Measurements from ENCODE around the gene GRM1.

The GRM1 gene

GRCh38 chr6:146311079-146311478 lies 282.2 kb downstream of the GRM1 start:
- no peaks in the 10 kb centered on the region for H3K9me2 ChIP-seq (replicated peaks; ENCODE audit: low read depth, low read length)
- TF ChIP-seq EZH2phosphoT487 (IDR thresholded peaks at IDR 0.05; ENCODE audit: borderline replicate concordance) (no peak), CTCF (conservative IDR thresholded peaks at IDR 0.05; ENCODE audit: low read length) (no peak)
- no peaks in the 10 kb centered on the region for H3K4me1 ChIP-seq (ENCODE audit: insufficient read depth, low read length, poor library complexity, severe bottlenecking)
- H3K36me3 ChIP-seq (ENCODE audit: insufficient read depth, low read length), result no peaks in the 10 kb centered on the region
- no peaks in the 10 kb centered on the region for H3K79me2 ChIP-seq (ENCODE audit: insufficient read depth, low read length)
- no peak overlapping the region for H3K9ac ChIP-seq (ENCODE audit: low read depth, low read length, poor library complexity, severe bottlenecking)
- no peaks in the 10 kb centered on the region for H3K27me3 ChIP-seq (ENCODE audit: insufficient read depth, low read length, poor library complexity, severe bottlenecking)
- no peaks in the 10 kb centered on the region for H4K20me1 ChIP-seq (ENCODE audit: insufficient read depth, low read length, poor library complexity, severe bottlenecking)
- no peaks in the 10 kb centered on the region for H3K9me3 ChIP-seq (ENCODE audit: insufficient read depth, low read depth, low read length)
- H3K4me2 ChIP-seq (ENCODE audit: low read depth, low read length, poor library complexity, severe bottlenecking), result no peak overlapping the region
- H2AFZ ChIP-seq (ENCODE audit: low read length), result no peak overlapping the region
- no peaks in the 10 kb centered on the region for H3F3A ChIP-seq (ENCODE audit: low read depth)
- no peak overlapping the region for H3K4me3 ChIP-seq (ENCODE audit: low read length, poor library complexity, severe bottlenecking)

- Histone ChIP-seq H3K27me3 (ENCODE audit: insufficient read depth, low read length, poor library complexity, severe bottlenecking) (no peaks in the 10 kb centered on the region), H3K36me3 (ENCODE audit: insufficient read depth, low read length) (no peaks in the 10 kb centered on the region), H3K4me3 (ENCODE audit: low read length, poor library complexity, severe bottlenecking) (no peak overlapping the region), H3K9ac (ENCODE audit: low read depth, low read length, poor library complexity, severe bottlenecking) (no peak overlapping the region), H3K79me2 (ENCODE audit: insufficient read depth, low read length) (no peaks in the 10 kb centered on the region), H3K4me1 (ENCODE audit: insufficient read depth, low read length, poor library complexity, severe bottlenecking) (no peaks in the 10 kb centered on the region), H3K9me2 (replicated peaks; ENCODE audit: low read depth, low read length) (no peaks in the 10 kb centered on the region), H3F3A (ENCODE audit: low read depth) (no peaks in the 10 kb centered on the region), H4K20me1 (ENCODE audit: insufficient read depth, low read length, poor library complexity, severe bottlenecking) (no peaks in the 10 kb centered on the region), H3K9me3 (ENCODE audit: insufficient read depth, low read depth, low read length) (no peaks in the 10 kb centered on the region), H3K4me2 (ENCODE audit: low read depth, low read length, poor library complexity, severe bottlenecking) (no peak overlapping the region), H2AFZ (ENCODE audit: low read length) (no peak overlapping the region)
- TF ChIP-seq EZH2phosphoT487 (IDR thresholded peaks at IDR 0.05; ENCODE audit: borderline replicate concordance) (no peak), CTCF (conservative IDR thresholded peaks at IDR 0.05; ENCODE audit: low read length) (no peak)
These were observed 283.7 kb downstream of the GRM1 start for GRCh38 chr6:146312608-146313007.

GRCh38 chr6:146315381-146316174 lies 286.7 kb downstream of the GRM1 start:
- no peak overlapping the region for H3K4me2 ChIP-seq (ENCODE audit: low read depth, low read length, poor library complexity, severe bottlenecking)
- no peaks in the 10 kb centered on the region for H4K20me1 ChIP-seq (ENCODE audit: insufficient read depth, low read length, poor library complexity, severe bottlenecking)
- H3F3A ChIP-seq (ENCODE audit: low read depth), result no peaks in the 10 kb centered on the region
- no peaks in the 10 kb centered on the region for H3K27me3 ChIP-seq (ENCODE audit: insufficient read depth, low read length, poor library complexity, severe bottlenecking)
- H3K79me2 ChIP-seq (ENCODE audit: insufficient read depth, low read length), result no peaks in the 10 kb centered on the region
- H3K4me3 ChIP-seq (ENCODE audit: low read length, poor library complexity, severe bottlenecking), result no peak overlapping the region
- no peaks in the 10 kb centered on the region for H3K4me1 ChIP-seq (ENCODE audit: insufficient read depth, low read length, poor library complexity, severe bottlenecking)
- no peak overlapping the region for H2AFZ ChIP-seq (ENCODE audit: low read length)
- TF ChIP-seq CTCF (conservative IDR thresholded peaks at IDR 0.05; ENCODE audit: low read length), result no peak
- no peak for TF ChIP-seq EZH2phosphoT487 (IDR thresholded peaks at IDR 0.05; ENCODE audit: borderline replicate concordance)
- no peaks in the 10 kb centered on the region for H3K9me3 ChIP-seq (ENCODE audit: insufficient read depth, low read depth, low read length)
- no peaks in the 10 kb centered on the region for H3K36me3 ChIP-seq (ENCODE audit: insufficient read depth, low read length)
- H3K9ac ChIP-seq (ENCODE audit: low read depth, low read length, poor library complexity, severe bottlenecking), result no peak overlapping the region
- H3K9me2 ChIP-seq (replicated peaks; ENCODE audit: low read depth, low read length), result no peaks in the 10 kb centered on the region

Measured in Loucy (cell line).